Fibroblast of mammary gland (primary cell): ENCODE measurements around the gene PRKG1.

ENCODE experiments used
- DNase-seq: peaks from one replicate; pipeline ENCODE4 v3.0.0-alpha.2; 2010; ENCODE audit warnings: low read depth
- H3K4me3 ChIP-seq: 2 replicates; pipeline ENCODE4 v1.5.1; 2011; ENCODE audit warnings: low read depth, mild to moderate bottlenecking, low read length, moderate library complexity; ENCODE audit not compliant: control insufficient read depth
- CTCF ChIP-seq: conservative IDR thresholded peaks from 2 replicates; pipeline ENCODE4 v1.5.1; 2011; ENCODE audit warnings: low read depth, low read length, inconsistent platforms; ENCODE audit not compliant: control insufficient read depth, insufficient read depth

PRKG1 gene

GRCh38 chr10:51862149-51862548 lies 787.9 kb downstream of the PRKG1 start:
- no peak for TF ChIP-seq CTCF
- no peak for DNase-seq
- no peak overlapping the region for H3K4me3 ChIP-seq

GRCh38 chr10:51867956-51868355 lies 793.7 kb downstream of the PRKG1 start:
- no peak for TF ChIP-seq CTCF
- DNase-seq: peak; percentile 99
- no peak overlapping the region for H3K4me3 ChIP-seq

- no peak for DNase-seq
- H3K4me3 ChIP-seq: no peak overlapping the region
- TF ChIP-seq CTCF: no peak
Observed at GRCh38 chr10:51874131-51874530, 799.8 kb downstream of the PRKG1 start.

- TF ChIP-seq CTCF: no peak
- no peak overlapping the region for H3K4me3 ChIP-seq
- DNase-seq: no peak
Observed at GRCh38 chr10:51875610-51876009, 801.3 kb downstream of the PRKG1 start.

- DNase-seq: no peak
- H3K4me3 ChIP-seq: no peak overlapping the region
- TF ChIP-seq CTCF: no peak
Observed at GRCh38 chr10:51876503-51876902, 802.2 kb downstream of the PRKG1 start.

GRCh38 chr10:51876979-51877378 lies 802.7 kb downstream of the PRKG1 start:
- TF ChIP-seq CTCF: no peak

GRCh38 chr10:51877636-51878035 lies 803.3 kb downstream of the PRKG1 start:
- no peak for TF ChIP-seq CTCF
- DNase-seq: no peak

More at GRCh38 chr10:51876979-51877378, 802.7 kb downstream of the PRKG1 start:
- no peak overlapping the region for H3K4me3 ChIP-seq
- no peak for DNase-seq

More at GRCh38 chr10:51877636-51878035, 803.3 kb downstream of the PRKG1 start:
- H3K4me3 ChIP-seq: no peak overlapping the region
